ENCODE results near the gene CCN2.

GRCh38 chr6:132000296-132000695 is 49.1 kb upstream of the CCN2 start:
- no peak for TF ChIP-seq CTCF (IDR thresholded peaks at IDR 0.05; ENCODE audit: low read depth, low read length)
- no peak for TF ChIP-seq EZH2phosphoT487 (IDR thresholded peaks at IDR 0.05; ENCODE audit: low read depth)
